SH-SY5Y (cell line): ENCODE measurements around the gene DCLK3.

Experiments used
- GATA2 ChIP-seq: IDR thresholded peaks from 2 replicates; pipeline ENCODE4 v1.6.1; 2011; ENCODE audit warnings: mild to moderate bottlenecking, low read depth, low read length
- GATA3 ChIP-seq: IDR thresholded peaks from 2 replicates; pipeline ENCODE4 v1.6.1; 2011; ENCODE audit warnings: low read depth, mild to moderate bottlenecking, low read length, moderate library complexity

GRCh38 chr3:36700537-36701248 lies 63.7 kb downstream of the DCLK3 start:
- TF ChIP-seq GATA3: no peak
- TF ChIP-seq GATA2: no peak
